ENCODE measurements around the gene SLCO4C1. TPM values are rescaled to one million over a fixed set of nuclear protein-coding genes. Genes with fewer than 3 reads are reported as not detected.

Gene SLCO4C1
- total RNA-seq, 1 donor from 2014 or later = 18.0 TPM

DNA sequence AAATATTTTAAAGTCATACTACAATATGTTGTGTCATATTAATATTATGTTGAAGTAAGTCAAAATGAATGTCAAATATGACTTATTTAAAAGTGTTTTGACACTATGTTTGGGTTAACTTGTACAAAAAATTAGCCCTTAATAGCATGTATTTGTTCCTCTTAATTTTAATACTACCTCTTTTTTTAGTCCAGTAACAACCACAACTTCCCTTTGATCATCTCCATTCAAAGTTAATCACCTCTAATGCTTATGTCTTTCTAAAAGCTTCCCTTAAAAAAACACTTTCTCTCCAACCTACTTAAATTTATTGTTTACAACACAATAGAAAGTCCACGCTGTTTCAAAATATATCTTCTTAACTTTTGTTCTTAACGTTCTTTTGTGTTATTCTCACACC is 9.6 kb downstream of the SLCO4C1 start:
- TF ChIP-seq, protein P1, sequence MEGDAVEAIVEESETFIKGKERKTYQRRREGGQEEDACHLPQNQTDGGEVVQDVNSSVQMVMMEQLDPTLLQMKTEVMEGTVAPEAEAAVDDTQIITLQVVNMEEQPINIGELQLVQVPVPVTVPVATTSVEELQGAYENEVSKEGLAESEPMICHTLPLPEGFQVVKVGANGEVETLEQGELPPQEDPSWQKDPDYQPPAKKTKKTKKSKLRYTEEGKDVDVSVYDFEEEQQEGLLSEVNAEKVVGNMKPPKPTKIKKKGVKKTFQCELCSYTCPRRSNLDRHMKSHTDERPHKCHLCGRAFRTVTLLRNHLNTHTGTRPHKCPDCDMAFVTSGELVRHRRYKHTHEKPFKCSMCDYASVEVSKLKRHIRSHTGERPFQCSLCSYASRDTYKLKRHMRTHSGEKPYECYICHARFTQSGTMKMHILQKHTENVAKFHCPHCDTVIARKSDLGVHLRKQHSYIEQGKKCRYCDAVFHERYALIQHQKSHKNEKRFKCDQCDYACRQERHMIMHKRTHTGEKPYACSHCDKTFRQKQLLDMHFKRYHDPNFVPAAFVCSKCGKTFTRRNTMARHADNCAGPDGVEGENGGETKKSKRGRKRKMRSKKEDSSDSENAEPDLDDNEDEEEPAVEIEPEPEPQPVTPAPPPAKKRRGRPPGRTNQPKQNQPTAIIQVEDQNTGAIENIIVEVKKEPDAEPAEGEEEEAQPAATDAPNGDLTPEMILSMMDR (IDR thresholded peaks at IDR 0.05; ENCODE audit: unreplicated experiment) = no peak
- DNase-seq (ENCODE audit: low spot score) = no peak
- Mint-ChIP-seq H3K27ac (ENCODE audit: unreplicated experiment) (no peak overlapping the region), H3K4me3 (ENCODE audit: unreplicated experiment) (no peak overlapping the region), H3K36me3 (ENCODE audit: low read depth, unreplicated experiment) (no peaks in the 10 kb centered on the region), H3K9me3 (ENCODE audit: unreplicated experiment) (no peaks in the 10 kb centered on the region), H3K4me1 (ENCODE audit: unreplicated experiment) (peaks cover 9% of the 10 kb centered on the region), H3K27me3 (ENCODE audit: unreplicated experiment) (no peaks in the 10 kb centered on the region)

DNA sequence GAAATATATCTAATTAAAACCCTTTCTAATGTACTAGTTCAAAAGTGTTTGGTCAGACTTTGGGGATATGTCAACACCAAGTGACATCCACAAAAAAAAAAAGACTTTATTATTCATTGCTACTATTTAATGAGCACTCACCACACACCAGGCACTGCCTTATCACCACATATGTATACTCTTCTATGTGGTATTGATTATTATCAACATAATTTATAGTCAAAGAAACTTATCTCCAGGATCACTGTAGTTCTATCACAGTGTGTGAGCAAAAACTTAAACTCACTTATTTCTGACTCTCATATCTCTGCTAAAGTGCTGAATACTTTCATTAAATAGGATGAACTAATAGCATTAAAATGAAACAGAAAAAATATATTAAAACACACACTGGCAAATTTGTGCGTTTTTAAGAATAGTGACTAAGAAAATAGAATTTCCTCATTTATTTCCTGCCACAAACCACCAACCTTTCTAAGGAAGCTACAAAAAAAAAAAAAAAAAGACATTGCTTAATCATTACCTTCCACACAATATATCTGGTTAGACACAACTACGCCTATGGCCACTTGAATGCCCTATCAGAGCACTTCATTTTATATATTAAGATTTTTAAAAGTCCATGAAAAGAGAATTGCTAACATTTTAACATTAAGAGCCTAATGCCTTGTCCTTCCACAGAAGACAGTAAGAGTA is 12.8 kb downstream of the SLCO4C1 start:
- H3K36me3 Mint-ChIP-seq (ENCODE audit: low read depth, unreplicated experiment) = no peaks in the 10 kb centered on the region
- TF ChIP-seq, protein P1 (IDR thresholded peaks at IDR 0.05; ENCODE audit: unreplicated experiment) = no peak
- no peak overlapping the region for H3K27ac Mint-ChIP-seq (ENCODE audit: unreplicated experiment)
- DNase-seq (ENCODE audit: low spot score) = no peak
- H3K9me3 Mint-ChIP-seq (ENCODE audit: unreplicated experiment) = no peaks in the 10 kb centered on the region
- no peaks in the 10 kb centered on the region for H3K27me3 Mint-ChIP-seq (ENCODE audit: unreplicated experiment)
- peaks cover 9% of the 10 kb centered on the region for H3K4me1 Mint-ChIP-seq (ENCODE audit: unreplicated experiment)
- H3K4me3 Mint-ChIP-seq (ENCODE audit: unreplicated experiment) = no peak overlapping the region

DNA sequence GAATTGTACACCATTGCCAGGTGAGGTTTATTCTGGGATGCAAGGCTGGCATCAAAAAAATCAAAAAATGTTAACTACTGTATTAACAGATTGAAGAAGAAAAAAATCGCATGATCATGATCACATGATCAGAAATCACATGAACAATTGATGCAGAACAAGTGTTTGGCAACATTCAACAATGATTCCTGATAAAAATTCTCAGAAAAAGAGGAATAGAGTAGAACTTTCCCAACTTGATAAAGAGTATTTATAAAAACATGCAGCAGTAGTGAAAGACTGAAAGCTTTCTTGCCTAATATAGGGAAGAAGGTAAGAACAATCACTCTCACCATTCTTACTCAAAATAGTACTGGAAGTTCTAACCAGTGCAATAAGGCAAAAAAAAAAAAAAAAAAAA is 16.4 kb downstream of the SLCO4C1 start:
- peaks cover 9% of the 10 kb centered on the region for H3K4me1 Mint-ChIP-seq (ENCODE audit: unreplicated experiment)
- no peak overlapping the region for H3K4me3 Mint-ChIP-seq (ENCODE audit: unreplicated experiment)
- H3K27me3 Mint-ChIP-seq (ENCODE audit: unreplicated experiment) = no peaks in the 10 kb centered on the region
- H3K27ac Mint-ChIP-seq (ENCODE audit: unreplicated experiment) = no peak overlapping the region
- no peaks in the 10 kb centered on the region for H3K9me3 Mint-ChIP-seq (ENCODE audit: unreplicated experiment)
- no peaks in the 10 kb centered on the region for H3K36me3 Mint-ChIP-seq (ENCODE audit: low read depth, unreplicated experiment)
- TF ChIP-seq, protein P1 (IDR thresholded peaks at IDR 0.05; ENCODE audit: unreplicated experiment) = no peak
- no peak for DNase-seq (ENCODE audit: low spot score)

DNA sequence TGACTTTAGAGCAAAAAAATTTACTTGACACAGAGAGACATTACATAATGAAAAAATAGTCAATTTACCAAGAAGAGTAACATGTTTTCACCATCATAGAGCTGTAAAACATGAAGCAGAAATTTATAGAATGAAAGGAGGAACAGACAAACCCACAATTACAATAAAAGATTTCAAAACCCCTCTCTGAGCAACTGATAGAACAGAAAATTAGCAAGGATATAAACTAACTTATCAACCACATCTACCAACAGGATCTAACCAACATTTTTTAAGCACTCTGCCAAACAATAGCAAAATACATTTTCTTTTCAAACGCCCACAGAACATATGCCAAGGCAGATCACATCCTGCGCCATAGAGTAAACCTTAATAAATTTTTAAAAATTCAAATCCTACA is 17.9 kb downstream of the SLCO4C1 start:
- Mint-ChIP-seq H3K4me1 (ENCODE audit: unreplicated experiment) (peaks cover 5% of the 10 kb centered on the region), H3K27ac (ENCODE audit: unreplicated experiment) (no peak overlapping the region), H3K27me3 (ENCODE audit: unreplicated experiment) (no peaks in the 10 kb centered on the region), H3K36me3 (ENCODE audit: low read depth, unreplicated experiment) (no peaks in the 10 kb centered on the region), H3K9me3 (ENCODE audit: unreplicated experiment) (no peaks in the 10 kb centered on the region), H3K4me3 (ENCODE audit: unreplicated experiment) (no peak overlapping the region)
- DNase-seq (ENCODE audit: low spot score) = no peak
- TF ChIP-seq, protein P1 (IDR thresholded peaks at IDR 0.05; ENCODE audit: unreplicated experiment) = no peak

DNA sequence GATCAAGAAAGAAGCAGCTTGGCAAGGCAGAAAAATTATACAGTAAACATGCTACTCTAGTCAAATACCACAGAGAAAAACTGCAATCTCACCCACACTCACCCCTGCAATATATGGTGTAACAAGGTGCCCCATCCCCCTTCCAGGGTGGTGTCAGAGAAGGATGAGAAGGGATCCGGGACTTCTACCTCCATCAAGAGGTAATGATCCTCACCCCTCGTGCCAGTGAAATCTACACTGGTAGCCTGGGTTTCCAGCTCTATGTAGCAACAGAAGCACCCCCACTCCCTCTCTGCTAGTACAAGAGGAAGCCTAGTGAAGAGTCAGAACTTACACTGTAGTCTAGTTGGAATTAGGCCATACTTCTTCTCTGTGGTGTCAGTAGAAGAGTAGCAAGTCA is 18.9 kb downstream of the SLCO4C1 start:
- Mint-ChIP-seq H3K4me3 (ENCODE audit: unreplicated experiment) (no peak overlapping the region), H3K9me3 (ENCODE audit: unreplicated experiment) (no peaks in the 10 kb centered on the region), H3K27ac (ENCODE audit: unreplicated experiment) (no peak overlapping the region)

More for the DNA sequence above, 18.9 kb downstream of the SLCO4C1 start:
- H3K36me3 Mint-ChIP-seq (ENCODE audit: low read depth, unreplicated experiment) = no peaks in the 10 kb centered on the region
- TF ChIP-seq, protein P1 (IDR thresholded peaks at IDR 0.05; ENCODE audit: unreplicated experiment) = no peak
- H3K4me1 Mint-ChIP-seq (ENCODE audit: unreplicated experiment) = peaks cover 2% of the 10 kb centered on the region
- no peaks in the 10 kb centered on the region for H3K27me3 Mint-ChIP-seq (ENCODE audit: unreplicated experiment)
- no peak for DNase-seq (ENCODE audit: low spot score)

All from endothelial cell (in vitro differentiated cells).